Measurements from ENCODE around the gene OGDHL. TPM values are rescaled to one million over a fixed set of nuclear protein-coding genes. Genes with fewer than 3 reads are reported as not detected.

The OGDHL gene
- total and polyA plus RNA-seq, 2 of the 13 experiments (the other 11 are each of a cell fraction or from before 2014, with no cell fraction given) = 3.0 to 9.8 TPM

DNA sequence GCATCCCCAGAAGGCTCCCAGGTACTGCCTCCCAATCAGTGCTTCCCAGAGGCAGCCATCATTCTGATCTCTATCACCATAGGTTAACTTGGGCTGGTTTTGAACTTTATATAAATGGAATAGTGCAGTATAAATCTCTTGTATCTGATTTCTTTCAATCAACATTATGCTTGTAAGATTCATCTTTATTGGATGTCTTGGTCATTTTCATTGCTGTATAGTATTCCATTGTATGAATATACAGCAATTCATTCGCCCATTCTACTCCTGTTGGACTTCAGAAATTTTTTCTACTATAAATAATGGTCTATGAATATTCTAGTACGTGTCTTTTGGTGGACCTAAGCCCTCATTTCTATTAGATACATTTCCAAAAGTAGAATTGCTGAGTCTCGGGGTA, 16.1 kb upstream of the OGDHL start (continued):
- TF ChIP-seq MYNN (CRISPR knock-in tag; IDR thresholded peaks at IDR 0.05; ENCODE audit: low read depth) = no peak
- no peak for TF ChIP-seq HNF4A (CRISPR knock-in tag; IDR thresholded peaks at IDR 0.05)
- TF ChIP-seq, protein P1, sequence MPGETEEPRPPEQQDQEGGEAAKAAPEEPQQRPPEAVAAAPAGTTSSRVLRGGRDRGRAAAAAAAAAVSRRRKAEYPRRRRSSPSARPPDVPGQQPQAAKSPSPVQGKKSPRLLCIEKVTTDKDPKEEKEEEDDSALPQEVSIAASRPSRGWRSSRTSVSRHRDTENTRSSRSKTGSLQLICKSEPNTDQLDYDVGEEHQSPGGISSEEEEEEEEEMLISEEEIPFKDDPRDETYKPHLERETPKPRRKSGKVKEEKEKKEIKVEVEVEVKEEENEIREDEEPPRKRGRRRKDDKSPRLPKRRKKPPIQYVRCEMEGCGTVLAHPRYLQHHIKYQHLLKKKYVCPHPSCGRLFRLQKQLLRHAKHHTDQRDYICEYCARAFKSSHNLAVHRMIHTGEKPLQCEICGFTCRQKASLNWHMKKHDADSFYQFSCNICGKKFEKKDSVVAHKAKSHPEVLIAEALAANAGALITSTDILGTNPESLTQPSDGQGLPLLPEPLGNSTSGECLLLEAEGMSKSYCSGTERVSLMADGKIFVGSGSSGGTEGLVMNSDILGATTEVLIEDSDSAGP (CRISPR knock-in tag; IDR thresholded peaks at IDR 0.05; ENCODE audit: borderline replicate concordance) = no peak
- TF ChIP-seq ZNF713 (CRISPR knock-in tag; IDR thresholded peaks at IDR 0.05) = no peak

DNA sequence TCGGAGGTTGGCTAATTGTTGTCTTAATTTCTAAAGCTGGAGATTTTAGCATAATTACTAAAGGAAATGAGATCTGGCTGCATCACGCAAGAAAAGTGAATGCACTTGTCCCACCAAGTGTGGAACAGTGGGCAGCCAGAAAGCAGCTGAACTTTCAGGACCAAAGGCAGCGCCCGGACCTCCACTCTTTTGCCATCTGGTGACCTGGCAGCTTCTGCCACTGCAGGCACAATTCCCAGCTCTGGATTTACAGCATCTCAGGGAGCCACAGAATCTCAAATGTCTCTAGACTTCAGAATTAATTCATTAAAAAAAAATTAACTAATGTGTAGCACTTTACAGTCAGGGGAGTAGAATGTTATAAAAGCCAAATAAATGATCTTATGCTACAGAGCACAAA, 14.7 kb upstream of the OGDHL start:
- BruUV-seq (replicated peaks) = no TSS peak

More for the DNA sequence above, 14.7 kb upstream of the OGDHL start:
- H3K27me3 ChIP-seq (ENCODE audit: control insufficient read depth in 1 of 2, insufficient read depth in 2 of 2, low read length in 2 of 2) = no peaks in the 10 kb centered on the region
- H2AFZ ChIP-seq (ENCODE audit: low read length) = no peak overlapping the region
- no peaks in the 10 kb centered on the region for H3K9me3 ChIP-seq (ENCODE audit: low read length)
- no peaks in the 10 kb centered on the region for H3K79me2 ChIP-seq (ENCODE audit: insufficient read depth, low read length)
- H3K9ac ChIP-seq (ENCODE audit: insufficient read depth, low read depth, low read length) = no peak overlapping the region
- H3K4me1 ChIP-seq (ENCODE audit: insufficient read depth, low read length) = no peaks in the 10 kb centered on the region
- no peak for TF ChIP-seq DNMT3B (CRISPR knock-in tag; conservative IDR thresholded peaks at IDR 0.05)
- TF ChIP-seq KLF16 (CRISPR knock-in tag; IDR thresholded peaks at IDR 0.05) = no peak
- no peak for TF ChIP-seq ZFP36L1 (CRISPR knock-in tag; IDR thresholded peaks at IDR 0.05)
- no peak for TF ChIP-seq ZNF747 (CRISPR knock-in tag; IDR thresholded peaks at IDR 0.05; ENCODE audit: borderline replicate concordance)
- no peak for TF ChIP-seq SP1 (IDR thresholded peaks at IDR 0.05)
- TF ChIP-seq SP1 (CRISPR knock-in tag; IDR thresholded peaks at IDR 0.05) = no peak
- TF ChIP-seq CCDC6 (CRISPR knock-in tag; IDR thresholded peaks at IDR 0.05) = no peak
- no peak for TF ChIP-seq ZNF772 (CRISPR knock-in tag; IDR thresholded peaks at IDR 0.05)
- no peak for TF ChIP-seq GTF3A (CRISPR knock-in tag; conservative IDR thresholded peaks at IDR 0.05)
- no peak for TF ChIP-seq PPARG (CRISPR knock-in tag; conservative IDR thresholded peaks at IDR 0.05)
- TF ChIP-seq ASH2L (IDR thresholded peaks at IDR 0.05; ENCODE audit: insufficient read length, low read depth, low read length) = no peak
- no peak for TF ChIP-seq SIX4 (CRISPR knock-in tag; IDR thresholded peaks at IDR 0.05)
- no peak for TF ChIP-seq ZFX (CRISPR knock-in tag; IDR thresholded peaks at IDR 0.05; ENCODE audit: low read depth)
- no peak for TF ChIP-seq KDM5A (IDR thresholded peaks at IDR 0.05; ENCODE audit: borderline replicate concordance, low read length)
- no peak for TF ChIP-seq ZNF737 (CRISPR knock-in tag; IDR thresholded peaks at IDR 0.05; ENCODE audit: borderline replicate concordance)
- TF ChIP-seq ZNF256 (CRISPR knock-in tag; conservative IDR thresholded peaks at IDR 0.05) = no peak
- 10% methylated on average over 4 of the region's 4 CpGs for WGBS (ENCODE audit: low lambda C conversion rate)
- no peaks in the 10 kb centered on the region for H4K20me1 ChIP-seq (ENCODE audit: insufficient read depth, low read length)
- ChIA-PET CTCF (ENCODE audit: low intra/inter-chr PET ratio, low total read pairs) (no interaction called here), POLR2A (no interaction called here)
- ATAC-seq = no peak
- no peak overlapping the region for H3K4me3 ChIP-seq (replicated peaks in 1 of 3; ENCODE audit: insufficient read depth in 1 of 3, low read depth in 2 of 3, low read length in 3 of 3)
- intact Hi-C loops (cut with micrococcal nuclease; ENCODE audit: unreplicated experiment) (no loop called here), in situ Hi-C loops (cut with HindIII; ENCODE audit: extremely low pct_ligation_motif_present, low pct_unique_long_range_greater_than_20kb) (no loop called here)
- H3K36me3 ChIP-seq (replicated peaks in 1 of 2; ENCODE audit: control insufficient read depth in 1 of 2, insufficient read depth in 2 of 2, low read length in 2 of 2) = no peaks in the 10 kb centered on the region
- H3K4me2 ChIP-seq (ENCODE audit: low read depth, low read length) = no peak overlapping the region
- H3K27ac ChIP-seq (ENCODE audit: extremely low read length, insufficient read depth, low read length) = no peak overlapping the region
- no peak for FAIRE-seq
- DNase-seq (ENCODE audit: low spot score) = no peak
